Stimulated activated CD4-positive, alpha-beta T cell treated with anti-CD3 and anti-CD28 coated beads, Interleukin-12 subunit alpha, Interleukin-12 subunit beta, amount 100 ng/mL, for 24 hours (primary cell): ENCODE data around the gene AKR1A1.
"Not testable (repeated sequence)": the region's sequence is repeated elsewhere in the genome, so short reads cannot be mapped to it uniquely, and the experiment has no call there.

Experiments used
- DNase-seq, 2 experiments: peaks; one replicate each; pipeline ENCODE4 v3.0.0-alpha.2; 2020; ENCODE audit warnings: low read depth in 2 of 2

AKR1A1 gene

GRCh38 chr1:45569962-45570581 is 19.4 kb downstream of the AKR1A1 start:
- peak; percentile 47 to 51 for DNase-seq

GRCh38 chr1:45570631-45571030 is 20.0 kb downstream of the AKR1A1 start:
- no peak for DNase-seq

GRCh38 chr1:45573231-45573804 is 22.7 kb downstream of the AKR1A1 start:
- DNase-seq, result no peak

GRCh38 chr1:45574105-45574626 is 23.5 kb downstream of the AKR1A1 start:
- no peak for DNase-seq

- DNase-seq, result peak; percentile 83 to 90
These were observed 32.6 kb downstream of the AKR1A1 start for GRCh38 chr1:45583264-45583665.

- DNase-seq, result peak; percentile 89 to 90
These were observed 33.2 kb downstream of the AKR1A1 start, which contains the start of gene NASP for GRCh38 chr1:45583666-45584350. Gene NASP (plus strand): TSS chr1:45584041. CDS start chr1:45584147, 106 bp downstream.

GRCh38 chr1:45584351-45585109 is 33.9 kb downstream of the AKR1A1 start:
- DNase-seq, result peak; percentile 70 to 86

GRCh38 chr1:45585110-45585426 is 34.4 kb downstream of the AKR1A1 start:
- no peak for DNase-seq

GRCh38 chr1:45585496-45586075 is 35.0 kb downstream of the AKR1A1 start:
- DNase-seq, result no peak

- DNase-seq, result no peak
These were observed 36.1 kb downstream of the AKR1A1 start for GRCh38 chr1:45586769-45587168.

- DNase-seq, result no peak
These were observed 39.2 kb downstream of the AKR1A1 start for GRCh38 chr1:45589861-45590260.

- DNase-seq, result no peak
These were observed 43.8 kb downstream of the AKR1A1 start for GRCh38 chr1:45594412-45594811.

GRCh38 chr1:45596765-45597164 is 46.1 kb downstream of the AKR1A1 start:
- DNase-seq, result not testable (repeated sequence)

GRCh38 chr1:45604239-45604638 is 53.6 kb downstream of the AKR1A1 start:
- DNase-seq, result no peak

- DNase-seq, result no peak
These were observed 56.9 kb downstream of the AKR1A1 start for GRCh38 chr1:45607404-45608074.

GRCh38 chr1:45608175-45609156 is 57.8 kb downstream of the AKR1A1 start:
- no peak for DNase-seq

GRCh38 chr1:45610589-45611226 is 60.1 kb downstream of the AKR1A1 start:
- DNase-seq, result no peak

- no peak for DNase-seq
These were observed 62.4 kb downstream of the AKR1A1 start for GRCh38 chr1:45612941-45613579.

- DNase-seq, result no peak
These were observed 65.3 kb downstream of the AKR1A1 start for GRCh38 chr1:45615885-45616284.
